Measurements from ENCODE around the gene POMC.
A peak's percentile ranks its signal among the peaks of the same experiment; 100 is the strongest.
"Not testable (repeated sequence)": the region's sequence is repeated elsewhere in the genome, so short reads cannot be mapped to it uniquely, and the experiment has no call there.

Gene POMC

DNA sequence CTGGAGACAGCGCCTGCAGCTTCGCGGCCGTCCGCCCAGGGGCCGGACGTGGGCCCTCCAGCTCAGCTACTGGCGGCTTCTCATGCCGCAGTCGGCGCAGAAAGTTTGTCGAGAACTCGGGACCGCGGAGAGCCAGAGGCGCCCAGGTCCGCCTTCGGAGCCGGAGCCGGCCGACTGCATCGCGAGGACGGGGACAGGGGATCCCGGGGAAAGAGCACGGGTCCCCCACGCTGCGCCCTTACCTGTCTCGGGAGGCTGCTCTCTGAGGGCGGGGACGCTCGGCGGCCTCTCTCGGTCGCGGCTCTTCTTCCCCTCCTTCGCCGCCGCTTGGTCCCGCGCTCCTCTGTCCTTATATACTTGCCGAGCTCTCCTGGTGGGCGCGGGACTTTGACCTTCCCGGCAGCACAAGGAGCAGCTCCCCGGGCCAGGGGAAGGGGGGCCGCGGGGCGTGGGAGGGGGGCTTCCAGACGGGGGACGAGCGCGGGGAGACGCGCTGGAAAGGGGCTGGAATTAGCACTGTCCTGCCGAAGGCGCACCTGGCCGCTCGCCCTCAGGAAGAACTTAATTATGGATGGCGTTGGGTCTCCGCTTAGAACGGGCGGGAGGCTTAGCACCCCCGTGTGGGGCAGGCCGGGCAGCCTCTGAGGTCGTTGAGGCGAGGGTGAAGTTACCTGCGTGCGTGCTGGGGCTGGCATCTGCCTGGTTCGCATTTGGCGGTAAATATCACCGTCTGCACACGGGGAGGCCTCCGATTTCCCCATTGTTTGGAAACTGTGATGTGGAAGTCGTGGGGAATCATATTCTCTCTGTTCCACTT lies at the start of gene POMC:
Gene POMC (minus strand): TSS at position 325 of the 817 bp plus-strand sequence. CDS start 3,808 bp downstream, outside the sequence.
- peak; percentile 75 for DNase-seq

DNA sequence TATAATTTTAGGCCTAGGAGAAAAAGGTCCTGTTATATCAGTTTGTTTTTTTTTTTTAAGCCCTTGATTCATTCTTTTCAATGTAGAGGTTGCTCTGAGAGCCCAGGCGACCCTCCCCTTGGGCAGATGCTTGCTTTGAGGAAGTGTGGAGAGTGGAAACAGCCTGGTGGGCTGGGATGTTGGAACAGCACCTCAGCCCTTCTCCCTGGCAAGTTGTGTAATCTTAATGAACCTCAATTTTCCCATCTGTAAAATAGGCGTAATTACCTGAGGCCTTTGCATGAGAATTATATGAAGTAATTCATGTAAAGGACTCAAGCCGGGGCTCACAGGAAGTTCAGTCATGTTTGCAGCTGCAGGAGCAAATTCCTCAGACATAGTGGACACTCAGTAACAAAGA lies 49.7 kb upstream of the POMC start:
- no peak for DNase-seq

DNA sequence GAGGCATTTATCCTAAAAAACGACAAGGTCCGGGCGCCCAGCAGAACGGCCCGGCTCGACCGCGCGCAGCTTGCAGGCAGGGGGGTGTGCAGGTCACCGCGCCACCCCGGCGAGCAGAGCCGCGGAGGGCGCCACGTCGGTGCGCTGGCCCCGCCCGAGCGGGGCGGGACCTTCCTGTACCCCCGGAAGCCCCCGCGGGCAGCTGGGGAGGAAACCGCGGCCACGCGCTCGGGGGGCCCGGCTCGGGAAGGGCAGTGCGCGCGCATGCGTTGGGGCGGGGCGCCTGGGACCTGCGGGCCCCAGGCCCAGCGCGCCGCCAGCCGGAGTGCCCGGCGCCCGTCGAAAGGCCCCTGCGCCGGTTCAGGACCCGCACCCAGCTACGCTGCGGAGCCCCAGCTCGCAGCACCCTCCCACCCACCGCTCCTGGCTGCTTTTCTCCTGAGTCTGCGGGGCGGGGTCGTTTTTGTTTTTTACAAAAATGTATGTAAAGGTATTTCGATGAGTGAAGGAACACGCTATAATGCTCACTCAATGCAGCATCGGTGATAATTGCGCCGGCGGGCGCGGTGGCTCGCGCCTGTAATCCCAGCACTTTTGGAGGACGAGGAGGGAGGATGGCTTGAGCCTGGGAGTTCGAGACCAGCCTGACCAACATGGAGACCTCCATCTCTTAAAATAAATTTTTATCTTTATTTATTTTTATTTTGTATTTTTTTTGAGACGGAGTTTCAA lies 47.7 kb upstream of the POMC start:
- DNase-seq = peak; percentile 87

DNA sequence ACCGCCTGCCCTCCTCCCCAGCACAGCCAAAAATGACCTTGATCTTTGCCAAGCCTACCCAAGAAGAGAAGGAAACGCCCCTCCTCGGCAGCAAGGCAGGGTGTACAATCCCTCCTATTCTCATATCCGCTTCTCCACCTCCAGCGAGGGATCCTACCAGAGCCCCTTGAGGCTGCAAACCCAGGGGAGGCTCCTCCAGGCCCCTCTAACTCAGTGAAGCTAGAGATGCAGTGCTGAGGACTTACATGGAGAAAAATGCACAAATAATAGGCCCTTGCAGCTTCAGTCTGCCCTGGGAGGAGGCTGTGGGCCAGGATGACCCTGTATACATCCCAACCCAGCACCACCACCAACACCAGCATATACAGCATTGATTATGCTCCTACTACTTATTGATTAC lies 46.9 kb upstream of the POMC start:
- no peak for DNase-seq

DNA sequence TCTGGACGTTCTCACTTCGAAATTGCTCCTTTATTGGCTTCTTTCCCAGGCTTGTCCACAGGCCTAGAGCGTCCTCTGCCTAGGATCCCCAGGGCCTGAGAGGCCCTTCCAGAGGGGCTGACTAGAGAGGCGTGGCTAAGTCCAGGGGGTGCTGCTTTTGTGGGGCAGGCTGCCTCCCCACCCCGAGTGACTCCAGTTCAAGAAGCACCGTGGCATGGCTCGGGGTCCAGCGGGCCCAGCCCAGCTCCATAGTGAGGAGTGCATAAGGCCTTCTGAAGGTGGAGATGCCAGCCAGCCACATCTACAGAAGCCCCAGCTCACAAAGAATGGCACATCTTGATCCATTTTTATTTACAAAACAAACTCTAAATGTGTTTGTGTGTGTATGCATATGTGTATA lies 44.8 kb upstream of the POMC start:
- DNase-seq = no peak

DNA sequence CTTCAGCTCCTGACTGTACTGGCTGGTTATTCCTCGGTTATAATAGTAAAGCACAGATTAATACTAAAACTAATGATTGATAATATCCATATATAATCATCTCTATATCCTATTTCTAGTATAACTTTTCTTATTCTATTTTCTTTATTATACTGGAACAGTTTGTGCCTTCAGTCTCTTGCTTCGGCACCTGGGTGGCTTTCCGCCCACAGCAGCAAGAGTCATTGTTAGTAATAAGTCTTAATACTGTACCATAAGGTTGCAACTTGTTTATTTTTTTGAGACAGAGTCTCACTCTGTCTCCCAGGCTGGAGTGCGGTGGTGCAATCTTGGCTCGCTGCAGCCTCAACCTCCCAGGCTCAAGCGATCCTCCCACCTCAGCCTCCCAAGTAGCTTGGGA lies 42.5 kb upstream of the POMC start:
- not testable (repeated sequence) for DNase-seq

DNA sequence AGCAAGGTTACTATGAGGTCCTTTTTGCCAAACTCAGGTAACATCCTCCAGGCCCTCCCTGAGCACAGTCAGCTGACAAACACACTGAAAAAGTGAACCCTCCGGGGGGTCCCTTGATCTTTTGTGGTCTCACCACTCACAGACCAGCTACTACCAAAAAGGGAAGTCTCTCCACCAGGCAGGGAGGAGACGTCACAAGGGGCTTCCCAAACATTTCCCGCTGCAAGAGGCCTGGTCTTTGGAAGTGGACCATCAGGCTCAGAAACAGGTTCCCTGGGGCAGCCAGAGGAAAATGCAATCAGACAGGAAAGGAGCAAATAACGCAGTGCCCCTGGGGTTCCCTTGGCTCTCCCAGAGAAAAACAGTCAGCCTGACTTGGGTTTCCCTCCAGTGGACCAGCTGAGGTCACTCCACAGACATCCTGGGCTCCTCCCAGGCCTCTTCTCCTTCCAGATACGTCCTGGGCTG lies 38.7 kb upstream of the POMC start:
- DNase-seq = no peak

DNA sequence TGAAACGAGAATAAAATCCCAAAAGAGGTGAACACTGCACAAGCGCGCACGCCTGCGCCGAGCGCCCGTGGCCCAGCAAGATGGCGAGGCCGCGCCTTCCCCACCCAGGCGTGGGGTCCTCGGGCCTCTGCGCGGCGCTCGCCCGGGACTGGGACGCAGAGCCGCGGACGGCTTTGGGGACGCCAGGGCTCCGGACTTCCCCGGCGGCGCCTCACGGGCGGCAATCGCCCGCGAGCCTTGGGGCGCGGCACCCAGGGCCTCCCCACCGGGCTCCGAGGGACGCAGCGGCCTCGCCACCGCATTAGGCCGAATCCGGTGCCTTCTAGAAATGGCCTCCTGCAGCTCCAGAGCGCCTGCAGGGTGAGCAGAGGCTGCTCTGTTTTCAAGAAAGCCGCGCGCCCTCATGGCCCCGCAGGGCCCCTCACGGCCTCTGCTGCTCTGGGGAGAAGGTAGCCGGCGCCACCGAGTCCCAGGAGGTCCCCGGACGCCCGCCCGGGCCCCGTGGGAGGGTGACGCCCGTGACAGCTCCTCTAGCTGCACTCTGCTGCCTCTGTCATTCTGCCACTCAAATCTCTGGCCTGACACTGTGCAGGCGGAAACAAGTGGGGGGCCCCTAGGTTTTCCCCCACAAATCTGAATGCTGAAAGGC lies 35.9 kb upstream of the POMC start:
- peak; percentile 69 for DNase-seq

DNA sequence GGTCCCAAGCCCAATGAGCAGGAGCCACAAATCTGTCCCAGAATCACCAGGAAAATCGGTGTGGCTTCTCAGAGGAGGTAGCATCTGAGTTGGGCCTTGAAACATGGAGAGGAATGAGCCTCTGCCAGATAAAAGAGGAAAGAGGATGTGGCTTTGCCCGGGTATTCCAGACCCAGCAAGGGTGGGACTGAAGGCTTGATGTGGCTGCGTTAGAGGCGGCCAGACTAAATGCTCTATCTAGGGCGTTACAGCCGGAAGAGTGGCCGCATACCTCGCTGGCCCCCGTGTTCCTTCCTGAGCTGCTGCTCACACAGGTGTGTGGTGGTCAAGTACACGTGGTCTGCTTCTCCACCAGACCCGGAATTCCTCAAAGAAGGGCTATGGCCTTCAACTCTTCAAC lies 33.9 kb upstream of the POMC start:
- DNase-seq = no peak

DNA sequence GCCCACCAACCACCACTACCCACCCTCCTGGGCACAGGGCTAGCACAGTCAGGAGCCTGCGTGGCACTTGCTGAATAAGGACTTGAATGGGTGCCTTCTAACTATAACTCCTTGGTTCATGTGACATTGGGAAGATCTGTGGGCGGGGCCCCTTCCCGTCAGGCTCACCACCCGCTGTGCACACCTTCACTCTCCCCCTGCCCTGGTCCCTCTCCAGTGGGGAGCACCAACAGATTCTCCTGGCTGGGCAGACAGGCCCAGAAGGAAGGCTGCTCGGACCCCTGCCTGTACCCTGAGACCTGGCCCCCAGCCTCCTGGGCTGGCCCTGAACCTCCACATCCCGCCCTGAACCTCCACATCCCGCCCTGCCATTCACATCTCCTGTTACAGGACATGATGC lies 33.4 kb upstream of the POMC start:
- DNase-seq = no peak

DNA sequence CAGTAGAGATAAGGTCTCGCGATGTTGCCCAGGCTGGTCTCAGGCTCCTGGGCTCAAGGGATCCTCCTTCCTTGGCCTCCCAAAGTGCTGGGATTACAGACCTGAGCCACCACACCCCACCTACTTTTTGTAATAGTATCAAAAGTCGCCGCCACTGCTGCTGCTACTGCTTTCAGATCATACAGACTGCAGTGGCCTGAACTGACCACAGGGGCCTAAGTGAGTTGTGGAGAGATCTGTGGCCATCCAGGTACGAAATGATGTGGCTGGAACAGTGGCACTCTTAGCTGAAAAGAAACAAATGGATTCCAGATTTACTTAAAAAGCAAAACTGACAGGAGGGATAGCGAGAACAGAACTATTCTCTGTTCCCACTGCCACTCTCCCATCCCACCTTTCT lies 32.9 kb upstream of the POMC start:
- no peak for DNase-seq

DNA sequence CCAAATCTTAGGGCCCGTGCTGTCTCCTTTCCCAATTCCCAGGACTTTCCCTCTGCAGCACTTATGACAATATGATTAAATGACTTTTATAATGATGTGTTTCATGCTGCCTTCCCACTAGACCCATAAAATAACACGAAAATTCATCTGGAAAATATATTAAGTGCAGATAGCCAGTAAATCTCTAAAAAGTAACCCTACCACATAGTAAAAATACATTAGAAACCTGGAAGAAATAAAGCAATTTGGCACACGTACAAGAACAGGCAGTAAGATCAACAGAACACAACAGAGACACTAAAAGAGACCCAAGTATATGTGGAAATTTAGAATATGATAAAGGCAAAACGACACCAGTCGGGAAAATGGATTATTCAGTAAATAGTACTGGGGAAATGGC lies 30.2 kb upstream of the POMC start:
- DNase-seq = no peak

DNA sequence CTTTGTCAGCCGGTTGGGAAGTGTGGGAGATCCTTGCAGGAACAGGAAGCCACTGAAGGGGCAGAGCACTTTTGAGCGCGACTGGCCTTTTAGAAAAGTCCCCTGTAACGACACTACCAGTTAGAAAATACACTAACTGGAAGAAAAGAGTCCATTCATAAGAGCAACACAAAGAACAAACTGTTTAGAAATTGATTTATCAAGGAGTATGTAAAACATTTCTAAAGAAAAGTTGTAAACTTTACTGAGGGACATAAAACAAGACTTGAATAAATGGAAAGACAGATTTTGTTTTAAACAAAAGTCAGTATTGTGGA lies 29.8 kb upstream of the POMC start:
- DNase-seq = no peak

DNA sequence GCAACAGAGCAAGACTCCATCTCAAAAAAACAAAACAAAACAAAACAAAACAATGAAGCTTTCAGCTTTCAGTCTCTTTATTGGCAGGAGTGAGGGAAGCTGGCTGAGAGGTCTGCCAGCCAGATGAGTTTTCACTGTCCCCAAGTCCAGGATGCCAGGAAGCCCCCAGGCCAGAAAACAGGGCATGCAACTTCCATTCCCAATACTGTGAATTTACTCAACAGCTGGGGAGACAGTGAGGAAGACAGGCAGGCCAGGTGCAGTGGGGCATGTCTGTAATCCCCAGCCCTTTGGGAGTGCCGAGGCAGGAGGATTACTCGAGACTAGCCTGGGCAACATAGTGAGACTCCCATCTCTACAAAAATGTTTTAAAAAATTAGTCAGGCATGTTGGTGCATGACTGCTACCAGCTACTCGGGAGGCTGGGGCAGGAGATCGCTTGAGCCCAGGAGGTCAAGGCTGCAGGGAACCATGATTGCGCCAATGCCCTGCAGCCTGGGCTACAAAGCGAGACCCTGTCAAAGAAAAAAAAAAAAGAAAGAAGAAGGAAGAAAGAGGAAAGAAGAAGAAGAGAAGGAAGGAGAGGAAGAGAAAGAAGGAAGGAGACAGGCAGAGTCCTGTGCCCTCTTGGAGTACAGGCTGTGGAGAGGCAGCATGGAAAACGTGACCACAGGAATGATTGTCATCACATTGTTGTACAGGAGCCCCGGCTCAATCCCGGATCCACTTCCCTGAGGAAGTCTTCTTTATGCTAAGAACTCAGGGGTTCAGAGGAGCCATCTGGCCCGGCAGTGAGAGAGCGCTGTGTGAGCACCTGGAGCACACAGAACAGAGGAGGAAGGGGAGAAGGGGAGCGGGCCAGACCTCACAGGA lies 29.2 kb upstream of the POMC start:
- DNase-seq = no peak

DNA sequence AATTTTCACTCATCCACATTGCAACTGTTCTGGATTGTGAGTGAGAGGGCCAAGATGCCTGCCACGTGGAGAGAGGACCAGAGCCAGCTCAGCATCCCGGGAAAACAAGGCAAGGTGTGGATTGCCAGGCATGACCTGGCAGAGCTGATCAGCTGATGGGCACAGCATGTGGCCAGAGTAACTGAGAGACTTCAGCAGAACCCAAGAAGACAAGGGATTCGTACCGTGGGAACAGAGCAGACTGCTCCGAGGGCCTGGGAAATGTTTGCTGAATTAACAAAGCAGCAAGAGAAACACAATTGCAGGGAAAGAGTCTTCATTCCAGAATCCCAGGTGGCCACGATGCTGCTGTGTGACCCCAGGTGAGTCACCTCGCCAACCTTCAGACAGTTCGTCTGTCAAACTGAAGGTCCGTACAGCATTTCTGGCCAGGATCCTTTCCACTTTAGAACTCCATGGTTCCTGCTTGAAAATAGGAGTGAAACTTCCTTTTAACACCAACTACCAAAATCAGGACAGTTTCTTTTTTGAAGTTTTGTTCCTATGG lies 26.3 kb upstream of the POMC start:
- no peak for DNase-seq

DNA sequence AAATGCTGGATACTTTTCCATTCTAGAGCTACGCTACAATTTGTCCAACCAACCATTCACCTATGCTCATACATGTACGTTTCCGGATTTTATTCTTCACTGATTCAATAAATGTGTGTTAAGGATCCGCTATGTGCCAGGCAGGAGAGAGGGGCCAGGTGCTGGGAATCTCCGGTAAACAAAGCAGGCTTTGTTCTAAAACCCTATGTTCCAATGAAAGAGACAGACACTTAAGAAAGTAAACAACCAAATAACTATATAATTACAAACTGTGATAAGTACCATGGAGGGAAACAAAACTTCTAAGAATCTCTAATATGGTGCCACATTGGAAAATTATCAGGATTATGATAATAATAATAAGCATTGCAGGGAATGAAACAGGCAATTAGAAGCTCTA lies 22.2 kb upstream of the POMC start:
- DNase-seq = no peak

DNA sequence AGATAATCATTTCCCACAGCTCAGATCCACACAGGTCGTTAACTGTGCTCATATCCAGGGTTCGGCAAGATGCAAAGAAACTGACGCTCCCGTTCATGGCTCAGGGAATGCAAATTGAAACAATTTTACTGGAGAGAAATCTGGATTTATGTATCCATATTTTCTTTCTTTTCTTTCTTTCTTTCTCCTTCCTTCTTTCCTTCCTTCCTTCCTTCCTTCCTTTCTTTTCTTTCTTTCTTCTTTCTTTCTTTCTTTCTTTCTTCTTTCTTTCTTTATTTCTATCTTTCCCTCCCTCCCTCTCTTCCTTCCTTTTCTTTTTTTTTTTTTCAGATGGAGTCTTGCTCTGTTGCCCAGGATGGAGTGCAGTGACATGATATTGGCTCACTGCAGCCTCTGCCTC lies 20.0 kb upstream of the POMC start:
- DNase-seq = no peak

DNA sequence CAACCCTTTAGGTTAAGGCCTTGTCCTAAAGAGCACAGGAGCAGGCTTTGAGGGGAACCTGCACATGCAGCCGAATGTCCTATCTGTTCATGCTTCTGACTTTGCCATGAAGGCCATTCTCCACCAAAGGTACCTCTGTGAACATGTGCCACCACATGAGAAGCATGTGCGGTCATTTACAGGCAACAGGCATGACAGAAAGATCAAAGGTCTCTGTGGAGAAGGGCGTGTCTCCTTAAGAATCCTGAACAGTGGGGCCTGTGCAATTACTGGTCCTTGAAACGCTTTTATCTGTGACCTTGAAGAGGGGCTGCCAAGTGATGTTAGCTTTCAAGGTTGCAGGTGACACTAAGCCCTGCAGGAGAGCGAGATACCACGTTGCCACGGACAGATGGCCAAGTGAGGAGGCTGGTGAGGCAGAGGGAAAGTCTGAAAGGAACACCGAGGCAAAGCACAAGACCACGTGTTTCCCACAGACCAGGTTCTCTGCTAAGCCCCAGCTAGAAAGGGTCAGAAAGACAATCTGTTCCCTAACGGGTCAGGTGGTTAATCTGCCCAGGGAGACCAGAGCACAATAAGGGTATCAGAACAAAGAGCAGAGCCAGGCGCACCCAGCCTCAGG lies 19.5 kb upstream of the POMC start:
- DNase-seq = peak; percentile 42

DNA sequence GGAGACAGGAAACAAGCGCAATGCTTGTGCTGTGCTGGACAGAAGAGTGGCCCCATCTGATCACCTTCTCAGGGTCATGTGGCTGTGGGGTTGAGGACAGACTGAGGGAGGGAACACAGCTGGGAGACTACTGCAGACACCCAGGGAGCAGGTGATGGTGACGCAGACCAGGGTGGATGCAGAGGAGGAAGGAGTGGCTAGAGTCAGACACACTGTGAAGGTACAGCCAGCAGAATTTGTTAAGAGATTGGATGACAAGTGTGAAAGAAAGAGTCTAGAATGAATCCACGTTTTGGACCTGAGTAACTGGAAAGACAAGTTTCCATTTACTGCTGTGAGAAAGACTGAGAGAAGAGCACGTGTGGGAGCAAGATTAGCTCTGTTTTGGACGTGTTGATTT lies 15.9 kb upstream of the POMC start:
- no peak for DNase-seq

DNA sequence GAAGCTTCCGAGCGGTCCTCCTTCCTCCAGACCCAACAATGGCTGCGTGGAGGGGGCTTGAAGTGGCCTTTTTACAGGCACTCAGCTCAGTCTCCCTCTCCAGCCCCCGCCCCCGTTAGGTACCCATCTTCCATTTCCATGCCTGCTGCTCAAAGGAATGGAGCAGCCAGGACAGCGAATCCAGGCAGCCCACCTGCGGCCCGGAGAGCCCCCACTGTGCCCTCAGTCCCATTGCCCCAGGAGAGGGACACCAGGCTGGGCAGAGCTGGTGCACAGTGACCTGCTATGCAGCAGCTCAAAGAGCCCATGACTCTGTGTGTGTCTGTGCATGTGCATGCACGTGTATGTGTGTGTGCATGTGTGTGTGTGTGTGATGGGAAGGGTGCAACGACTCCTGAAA lies 10.6 kb upstream of the POMC start:
- peak; percentile 49 for DNase-seq

DNA sequence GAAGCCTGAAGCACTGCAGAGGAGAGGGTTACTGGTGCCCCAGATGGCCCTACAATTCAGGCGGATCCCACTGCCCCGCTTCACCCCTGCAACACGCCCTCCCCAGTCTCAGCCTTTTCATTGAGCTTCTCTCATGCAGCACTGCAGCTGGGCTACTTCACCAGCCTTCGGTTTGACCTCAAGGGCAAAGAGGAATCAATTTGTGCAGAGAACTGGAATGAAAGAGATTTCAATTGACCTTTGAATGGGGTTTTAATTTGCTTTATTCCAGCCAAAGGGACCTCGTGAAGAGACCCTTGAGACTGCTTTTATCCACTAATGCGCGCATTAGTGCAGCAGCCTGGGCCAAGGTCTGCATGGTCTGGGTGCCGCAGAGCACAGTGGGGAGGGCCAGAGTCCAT lies 8.8 kb upstream of the POMC start:
- peak; percentile 91 for DNase-seq

DNA sequence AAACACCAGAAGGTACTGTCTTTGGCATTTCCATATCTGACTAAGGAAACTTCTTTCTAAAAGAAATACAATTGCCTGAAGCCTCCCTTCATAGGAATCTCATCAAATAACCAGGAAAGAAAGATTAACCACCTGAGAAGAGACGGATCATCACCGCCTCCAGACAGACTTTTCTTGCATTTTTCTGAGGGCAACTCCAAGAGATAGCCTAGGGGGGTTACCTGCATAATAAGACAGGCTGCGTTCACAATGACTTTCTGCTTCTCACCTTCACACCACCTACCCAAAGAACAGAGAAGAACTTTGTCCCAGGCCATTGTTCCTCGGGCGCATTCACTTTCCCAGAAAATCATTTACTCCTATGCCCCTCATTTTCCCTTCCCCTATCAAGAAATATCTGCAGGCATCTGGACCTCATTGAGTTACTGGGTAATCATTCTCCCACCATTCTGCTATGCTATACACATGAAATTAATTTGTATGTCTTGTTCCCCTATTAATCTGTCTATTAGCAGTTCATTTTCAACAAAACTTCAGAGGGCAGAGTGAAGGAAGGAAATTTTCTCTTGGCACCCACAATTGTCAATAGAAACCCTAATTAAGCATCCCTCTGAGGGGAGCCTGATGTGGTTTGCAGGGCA lies 8.3 kb upstream of the POMC start:
- peak; percentile 34 for DNase-seq

Data from eye (tissue), 1 donor.